Stimulated activated CD4-positive, alpha-beta T cell treated with anti-CD3 and anti-CD28 coated beads, Interleukin-4, amount 100 ng/mL, for 4 hours (primary cell): ENCODE measurements around the gene VEGFA.
A peak's percentile ranks its signal among the peaks of the same experiment; 100 is the strongest.

Experiments
- DNase-seq, 2 experiments: peaks; one replicate each; pipeline ENCODE4 v3.0.0-alpha.2; 2020

VEGFA gene

GRCh38 chr6:43769526-43770371 is at the start of gene VEGFA:
Gene VEGFA (plus strand): TSS chr6:43770211.
- peak; percentile 85 to 90 for DNase-seq

GRCh38 chr6:43720999-43721398 is 49.0 kb upstream of the VEGFA start:
- DNase-seq: no peak

- DNase-seq: no peak
Measured at GRCh38 chr6:43722920-43723545, 47.0 kb upstream of the VEGFA start.

- peak; percentile 65 for DNase-seq
Measured at GRCh38 chr6:43723737-43724295, 46.2 kb upstream of the VEGFA start.

GRCh38 chr6:43724354-43724753 is 45.7 kb upstream of the VEGFA start:
- no peak for DNase-seq

GRCh38 chr6:43724914-43725642 is 44.9 kb upstream of the VEGFA start:
- DNase-seq: peak; percentile 64 to 81

- no peak for DNase-seq
Measured at GRCh38 chr6:43725643-43726580, 44.1 kb upstream of the VEGFA start.

GRCh38 chr6:43727634-43728033 is 42.4 kb upstream of the VEGFA start:
- DNase-seq: no peak

GRCh38 chr6:43728586-43728985 is 41.4 kb upstream of the VEGFA start:
- no peak for DNase-seq

- DNase-seq: no peak
Measured at GRCh38 chr6:43729537-43729936, 40.5 kb upstream of the VEGFA start.

GRCh38 chr6:43730634-43731033 is 39.4 kb upstream of the VEGFA start:
- DNase-seq: no peak

GRCh38 chr6:43733471-43734293 is 36.3 kb upstream of the VEGFA start:
- DNase-seq: peak in 1 of 2 experiments; percentile 41

GRCh38 chr6:43734294-43734665 is 35.7 kb upstream of the VEGFA start:
- no peak for DNase-seq

GRCh38 chr6:43735642-43736199 is 34.3 kb upstream of the VEGFA start:
- DNase-seq: no peak

GRCh38 chr6:43736211-43736786 is 33.7 kb upstream of the VEGFA start:
- no peak for DNase-seq

GRCh38 chr6:43736844-43737243 is 33.2 kb upstream of the VEGFA start:
- no peak for DNase-seq

- DNase-seq: no peak
Measured at GRCh38 chr6:43737272-43738081, 32.5 kb upstream of the VEGFA start.

- no peak for DNase-seq
Measured at GRCh38 chr6:43738267-43738676, 31.7 kb upstream of the VEGFA start.

GRCh38 chr6:43738877-43739641 is 31.0 kb upstream of the VEGFA start:
- no peak for DNase-seq
